Fibroblast of mammary gland (primary cell): Measurements from ENCODE around the gene RNF149.

Experiments used
- DNase-seq: peaks from one replicate; pipeline ENCODE4 v3.0.0-alpha.2; 2010; ENCODE audit warnings: low read depth
- H3K4me3 ChIP-seq: 2 replicates; pipeline ENCODE4 v1.5.1; 2011; ENCODE audit warnings: low read depth, mild to moderate bottlenecking, low read length, moderate library complexity; ENCODE audit not compliant: control insufficient read depth
- TF ChIP-seq, protein P1 (sequence below): conservative IDR thresholded peaks from 2 replicates; pipeline ENCODE4 v1.5.1; 2011; ENCODE audit warnings: low read depth, low read length, inconsistent platforms; ENCODE audit not compliant: control insufficient read depth, insufficient read depth

The RNF149 gene

DNA sequence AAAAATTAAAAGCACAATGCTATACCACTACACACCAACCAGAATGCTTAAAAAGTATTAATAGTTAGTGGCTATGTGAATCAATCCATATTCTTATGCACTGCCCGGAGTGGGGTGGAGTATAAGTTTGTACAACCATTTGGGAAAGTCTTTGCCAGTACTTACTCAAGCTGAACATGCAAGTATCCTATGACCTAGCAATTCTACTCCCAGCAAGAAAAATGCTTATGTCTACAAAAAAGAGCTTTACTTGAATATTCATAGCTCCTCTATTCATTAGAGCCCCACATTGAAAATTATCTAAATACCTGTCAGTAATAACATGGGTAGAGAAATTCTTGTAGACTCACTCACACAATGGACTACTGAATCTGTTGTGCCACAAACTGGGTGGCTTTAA, 77.3 kb downstream of the RNF149 start:
- DNase-seq = no peak
- H3K4me3 ChIP-seq = no peak overlapping the region
- TF ChIP-seq, protein P1, sequence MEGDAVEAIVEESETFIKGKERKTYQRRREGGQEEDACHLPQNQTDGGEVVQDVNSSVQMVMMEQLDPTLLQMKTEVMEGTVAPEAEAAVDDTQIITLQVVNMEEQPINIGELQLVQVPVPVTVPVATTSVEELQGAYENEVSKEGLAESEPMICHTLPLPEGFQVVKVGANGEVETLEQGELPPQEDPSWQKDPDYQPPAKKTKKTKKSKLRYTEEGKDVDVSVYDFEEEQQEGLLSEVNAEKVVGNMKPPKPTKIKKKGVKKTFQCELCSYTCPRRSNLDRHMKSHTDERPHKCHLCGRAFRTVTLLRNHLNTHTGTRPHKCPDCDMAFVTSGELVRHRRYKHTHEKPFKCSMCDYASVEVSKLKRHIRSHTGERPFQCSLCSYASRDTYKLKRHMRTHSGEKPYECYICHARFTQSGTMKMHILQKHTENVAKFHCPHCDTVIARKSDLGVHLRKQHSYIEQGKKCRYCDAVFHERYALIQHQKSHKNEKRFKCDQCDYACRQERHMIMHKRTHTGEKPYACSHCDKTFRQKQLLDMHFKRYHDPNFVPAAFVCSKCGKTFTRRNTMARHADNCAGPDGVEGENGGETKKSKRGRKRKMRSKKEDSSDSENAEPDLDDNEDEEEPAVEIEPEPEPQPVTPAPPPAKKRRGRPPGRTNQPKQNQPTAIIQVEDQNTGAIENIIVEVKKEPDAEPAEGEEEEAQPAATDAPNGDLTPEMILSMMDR = no peak

- H3K4me3 ChIP-seq = no peak overlapping the region
- no peak for DNase-seq
- TF ChIP-seq, protein P1 = no peak
These were observed 77.9 kb downstream of the RNF149 start for GRCh38 chr2:101230541-101231001.
